ENCODE data around the gene UBXN11. TPM values are rescaled to one million over a fixed set of nuclear protein-coding genes. Genes with fewer than 3 reads are reported as not detected.

UBXN11 gene
- total RNA-seq, 6 donors from 2014 or later, result 25.7 to 194 (median 62.5) TPM

- no peak for DNase-seq
- ATAC-seq (ENCODE audit: low FRiP score in 2 of 2), result no peak
Observed at GRCh38 chr1:26265405-26265804, 41.0 kb downstream of the UBXN11 start.

DNA sequence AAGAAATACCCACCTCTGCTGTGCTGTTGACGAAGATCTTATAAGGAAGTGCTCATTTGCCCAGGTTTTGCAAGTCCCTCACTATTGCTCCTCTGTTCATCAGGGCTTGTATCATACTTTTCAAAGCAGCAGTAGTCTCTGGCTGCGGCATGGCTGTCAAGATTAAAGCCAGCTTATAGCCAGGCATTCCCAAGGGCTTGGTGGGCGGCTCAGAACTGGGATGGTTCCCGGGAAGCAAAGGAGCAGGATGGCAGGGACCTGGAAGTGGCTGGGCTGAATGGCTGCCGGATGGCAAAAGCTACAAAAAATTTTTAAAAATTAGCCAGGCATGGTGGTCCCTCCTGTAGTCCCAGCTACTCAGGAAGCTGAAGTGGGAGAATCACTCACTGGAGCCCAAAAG lies 43.2 kb downstream of the UBXN11 start:
- DNase-seq (no peak), ATAC-seq (ENCODE audit: low FRiP score in 2 of 2) (no peak)
- H3K4me1 ChIP-seq, result no peaks in the 10 kb centered on the region
- whole genome bisulfite sequencing, 2 donors, result 98 to 100% methylated on average over 5 of the region's 5 CpGs
- peaks cover 0 to 36% (median 24%) of the 10 kb centered on the region in 4 donors for H3K36me3 ChIP-seq
- no peaks in the 10 kb centered on the region for H3K27me3 ChIP-seq
- H3K27ac ChIP-seq, result no peak overlapping the region
- TF ChIP-seq POLR2AphosphoS5 (IDR thresholded peaks at IDR 0.05) (no peak), POLR2A (IDR thresholded peaks at IDR 0.05) (no peak), EP300 (IDR thresholded peaks at IDR 0.05) (no peak)
- TF ChIP-seq, protein P1, sequence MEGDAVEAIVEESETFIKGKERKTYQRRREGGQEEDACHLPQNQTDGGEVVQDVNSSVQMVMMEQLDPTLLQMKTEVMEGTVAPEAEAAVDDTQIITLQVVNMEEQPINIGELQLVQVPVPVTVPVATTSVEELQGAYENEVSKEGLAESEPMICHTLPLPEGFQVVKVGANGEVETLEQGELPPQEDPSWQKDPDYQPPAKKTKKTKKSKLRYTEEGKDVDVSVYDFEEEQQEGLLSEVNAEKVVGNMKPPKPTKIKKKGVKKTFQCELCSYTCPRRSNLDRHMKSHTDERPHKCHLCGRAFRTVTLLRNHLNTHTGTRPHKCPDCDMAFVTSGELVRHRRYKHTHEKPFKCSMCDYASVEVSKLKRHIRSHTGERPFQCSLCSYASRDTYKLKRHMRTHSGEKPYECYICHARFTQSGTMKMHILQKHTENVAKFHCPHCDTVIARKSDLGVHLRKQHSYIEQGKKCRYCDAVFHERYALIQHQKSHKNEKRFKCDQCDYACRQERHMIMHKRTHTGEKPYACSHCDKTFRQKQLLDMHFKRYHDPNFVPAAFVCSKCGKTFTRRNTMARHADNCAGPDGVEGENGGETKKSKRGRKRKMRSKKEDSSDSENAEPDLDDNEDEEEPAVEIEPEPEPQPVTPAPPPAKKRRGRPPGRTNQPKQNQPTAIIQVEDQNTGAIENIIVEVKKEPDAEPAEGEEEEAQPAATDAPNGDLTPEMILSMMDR (IDR thresholded peaks at IDR 0.05), result no peak
- H3K4me3 ChIP-seq, result no peak overlapping the region
- no peaks in the 10 kb centered on the region for H3K9me3 ChIP-seq

More at GRCh38 chr1:26265405-26265804, 41.0 kb downstream of the UBXN11 start:
- no peak for TF ChIP-seq POLR2AphosphoS5 (IDR thresholded peaks at IDR 0.05)
- no peak for TF ChIP-seq POLR2A (IDR thresholded peaks at IDR 0.05)
- TF ChIP-seq, protein P1 (IDR thresholded peaks at IDR 0.05), result no peak
- TF ChIP-seq EP300 (IDR thresholded peaks at IDR 0.05), result no peak
- WGBS, 2 donors, result 94 to 95% methylated on average over 1 of the region's 1 CpG
- no peaks in the 10 kb centered on the region for H3K27me3 ChIP-seq
- no peaks in the 10 kb centered on the region for H3K4me1 ChIP-seq
- H3K4me3 ChIP-seq, result no peak overlapping the region
- H3K36me3 ChIP-seq, result peaks cover 0 to 39% (median 19%) of the 10 kb centered on the region in 4 donors
- peaks cover 0 to 9% (median 3%) of the 10 kb centered on the region in 4 donors for H3K9me3 ChIP-seq
- H3K27ac ChIP-seq, result no peak overlapping the region

GRCh38 chr1:26259578-26259977 lies 46.9 kb downstream of the UBXN11 start:
- peaks cover 0 to 49% (median 32%) of the 10 kb centered on the region in 4 donors for H3K36me3 ChIP-seq
- peak overlapping the region in 1 of 4 donors; percentile 8 for H3K27ac ChIP-seq
- no peaks in the 10 kb centered on the region for H3K4me1 ChIP-seq
- H3K4me3 ChIP-seq, result no peak overlapping the region
- H3K27me3 ChIP-seq, result no peaks in the 10 kb centered on the region
- DNase-seq (peak in 1 of 2 donors; percentile 31), ATAC-seq (ENCODE audit: low FRiP score in 2 of 2) (peak; percentile 60 to 70)
- 70 to 79% methylated on average over 5 of the region's 5 CpGs for WGBS, 2 donors
- no peaks in the 10 kb centered on the region for H3K9me3 ChIP-seq
- TF ChIP-seq POLR2A (IDR thresholded peaks at IDR 0.05), result no peak
- TF ChIP-seq, protein P1 (IDR thresholded peaks at IDR 0.05), result no peak
- no peak for TF ChIP-seq POLR2AphosphoS5 (IDR thresholded peaks at IDR 0.05)
- no peak for TF ChIP-seq EP300 (IDR thresholded peaks at IDR 0.05)

DNA sequence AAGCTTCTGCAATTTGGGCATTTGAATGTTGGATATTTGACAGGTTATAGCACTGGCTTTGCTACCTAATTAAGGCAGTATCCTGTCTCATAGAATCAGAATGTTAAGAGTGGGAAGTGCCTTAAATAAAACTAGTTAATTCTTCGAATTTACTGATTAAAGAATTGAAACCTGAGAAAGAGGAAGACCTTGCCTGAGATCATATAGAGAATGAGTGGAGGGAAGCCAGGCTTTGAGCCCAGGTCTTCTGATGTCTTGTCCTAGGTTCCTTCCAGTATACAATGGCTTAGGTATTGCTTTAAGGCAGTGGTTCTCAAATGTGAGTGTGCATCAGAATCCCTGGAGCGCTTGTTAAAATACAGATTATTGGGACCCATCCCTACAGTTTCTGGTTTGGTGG lies 47.4 kb downstream of the UBXN11 start:
- WGBS, 2 donors, result 75 to 92% methylated on average over 2 of the region's 2 CpGs
- H3K9me3 ChIP-seq, result no peaks in the 10 kb centered on the region
- no peaks in the 10 kb centered on the region for H3K4me1 ChIP-seq
- TF ChIP-seq EP300 (IDR thresholded peaks at IDR 0.05) (no peak), POLR2A (IDR thresholded peaks at IDR 0.05) (no peak)
- TF ChIP-seq, protein P1 (IDR thresholded peaks at IDR 0.05), result no peak
- H3K4me3 ChIP-seq, result no peak overlapping the region
- H3K27me3 ChIP-seq, result no peaks in the 10 kb centered on the region
- H3K27ac ChIP-seq, result no peak overlapping the region
- no peak for ATAC-seq (ENCODE audit: low FRiP score in 2 of 2)
- H3K36me3 ChIP-seq, result peaks cover 0 to 49% (median 32%) of the 10 kb centered on the region in 4 donors
- no peak for DNase-seq

GRCh38 chr1:26257222-26257621 lies 49.2 kb downstream of the UBXN11 start:
- no peak for DNase-seq
- no peaks in the 10 kb centered on the region for H3K4me1 ChIP-seq
- H3K36me3 ChIP-seq, result peaks cover 0 to 49% (median 29%) of the 10 kb centered on the region in 4 donors
- TF ChIP-seq, protein P1 (IDR thresholded peaks at IDR 0.05), result no peak
- no peak for TF ChIP-seq EP300 (IDR thresholded peaks at IDR 0.05)
- H3K27me3 ChIP-seq, result no peaks in the 10 kb centered on the region
- no peak overlapping the region for H3K4me3 ChIP-seq
- no peak overlapping the region for H3K27ac ChIP-seq
- WGBS, 2 donors, result 100% methylated on average over 2 of the region's 2 CpGs
- no peak for ATAC-seq (ENCODE audit: low FRiP score in 2 of 2)
- H3K9me3 ChIP-seq, result no peaks in the 10 kb centered on the region
